ENCODE results near the gene NUAK2. TPM values are rescaled to one million over a fixed set of nuclear protein-coding genes. Genes with fewer than 3 reads are reported as not detected.

The NUAK2 gene
- total RNA-seq, 6 experiments from 2014 or later, result 0.88 to 5.1 (median 2.1) TPM

- Histone ChIP-seq H3K27me3 (no peaks in the 10 kb centered on the region), H3K4me1 (peaks cover 0 to 75% (median 15%) of the 10 kb centered on the region in 4 donors), H3K9me3 (no peaks in the 10 kb centered on the region), H3K36me3 (peaks cover 0 to 19% (median 10%) of the 10 kb centered on the region in 4 donors), H3K4me3 (no peak overlapping the region), H3K27ac (peak overlapping the region in 2 of 3 donors; percentile 66 to 70)
- ATAC-seq (no peak), DNase-seq (no peak)
- TF ChIP-seq CTCF (IDR thresholded peaks at IDR 0.05) (no peak), POLR2A (IDR thresholded peaks at IDR 0.05) (no peak)
- intact Hi-C loops (cut with DNase I), result loop anchor here in 1 of 2 donors (5.0 kb wide), 1 partner anchor 36 kb away; no protein-coding TSS in a partner anchor
- WGBS (ENCODE audit: insufficient coverage, low coverage, low lambda C conversion rate, missing lambda C conversion rate), result 62% methylated on average over 7 of the region's 10 CpGs
Observed at GRCh38 chr1:205312866-205313562, 8.5 kb downstream of the NUAK2 start.

- Histone ChIP-seq H3K36me3 (peaks cover 0 to 30% (median 14%) of the 10 kb centered on the region in 4 donors), H3K27ac (no peak overlapping the region), H3K27me3 (no peaks in the 10 kb centered on the region), H3K9me3 (no peaks in the 10 kb centered on the region), H3K4me3 (no peak overlapping the region), H3K4me1 (peaks cover 0 to 71% (median 6%) of the 10 kb centered on the region in 4 donors)
- WGBS (ENCODE audit: insufficient coverage, low coverage, low lambda C conversion rate, missing lambda C conversion rate), result 86% methylated on average over 7 of the region's 8 CpGs
- ATAC-seq, result no peak
- TF ChIP-seq CTCF (IDR thresholded peaks at IDR 0.05) (no peak), POLR2A (IDR thresholded peaks at IDR 0.05) (no peak)
- no peak for DNase-seq
- intact Hi-C loops (cut with DNase I), result loop anchor here in 1 of 2 donors (5.0 kb wide), 1 partner anchor 34 kb away; no protein-coding TSS in a partner anchor
Observed at GRCh38 chr1:205310976-205311704, 10.4 kb downstream of the NUAK2 start.

- DNase-seq, result peak in 1 of 3 donors; percentile 46
- Histone ChIP-seq H3K27me3 (no peaks in the 10 kb centered on the region), H3K4me3 (no peak overlapping the region), H3K9me3 (no peaks in the 10 kb centered on the region), H3K27ac (no peak overlapping the region), H3K4me1 (peaks cover 0 to 57% (median 0%) of the 10 kb centered on the region in 4 donors), H3K36me3 (peaks cover 0 to 44% (median 14%) of the 10 kb centered on the region in 4 donors)
- ATAC-seq, result peak in 3 of 4 donors; percentile 4 to 58 (median 45)
- 40% methylated on average over 1 of the region's 1 CpG for WGBS (ENCODE audit: insufficient coverage, low coverage, low lambda C conversion rate, missing lambda C conversion rate)
- intact Hi-C loops (cut with DNase I), result loop anchor here in 1 of 2 donors (5.0 kb wide), 1 partner anchor 32 kb away; no protein-coding TSS in a partner anchor
- TF ChIP-seq POLR2A (IDR thresholded peaks at IDR 0.05), result no peak
- no peak for TF ChIP-seq CTCF (IDR thresholded peaks at IDR 0.05)
Observed at GRCh38 chr1:205309741-205310140, 11.8 kb downstream of the NUAK2 start.

GRCh38 chr1:205306929-205307566 is 14.5 kb downstream of the NUAK2 start:
- ATAC-seq, result peak; percentile 55 to 79 (median 69)
- peaks cover 6 to 65% (median 21%) of the 10 kb centered on the region in 4 donors for H3K36me3 ChIP-seq

More at GRCh38 chr1:205306929-205307566, 14.5 kb downstream of the NUAK2 start:
- H3K4me1 ChIP-seq, result peaks cover 0 to 44% (median 0%) of the 10 kb centered on the region in 4 donors
- H3K4me3 ChIP-seq, result no peak overlapping the region
- H3K27me3 ChIP-seq, result no peaks in the 10 kb centered on the region
- no peaks in the 10 kb centered on the region for H3K9me3 ChIP-seq
- peak in 1 of 3 donors; percentile 77 for DNase-seq
- H3K27ac ChIP-seq, result peak overlapping the region in 1 of 3 donors; percentile 59
- no peak for TF ChIP-seq CTCF (IDR thresholded peaks at IDR 0.05)
- intact Hi-C loops (cut with DNase I), result no loop called here
- WGBS (ENCODE audit: insufficient coverage, low coverage, low lambda C conversion rate, missing lambda C conversion rate), result 100% methylated on average over 1 of the region's 7 CpGs
